Tracheal epithelial cell (primary cell): Measurements from ENCODE around the gene GJB2. TPM values are rescaled to one million over a fixed set of nuclear protein-coding genes. Genes with fewer than 3 reads are reported as not detected.

Experiments
- total RNA-seq: library from RNA; depleted of rRNA; stranded (reverse); fragments of >200 nt; gene quantifications from 2 replicates; pipeline ENCODE4 v1.2.1, GENCODE V29; 2014

GJB2 gene
- 131 and 380 TPM in 2 replicates for total RNA-seq

DNA sequence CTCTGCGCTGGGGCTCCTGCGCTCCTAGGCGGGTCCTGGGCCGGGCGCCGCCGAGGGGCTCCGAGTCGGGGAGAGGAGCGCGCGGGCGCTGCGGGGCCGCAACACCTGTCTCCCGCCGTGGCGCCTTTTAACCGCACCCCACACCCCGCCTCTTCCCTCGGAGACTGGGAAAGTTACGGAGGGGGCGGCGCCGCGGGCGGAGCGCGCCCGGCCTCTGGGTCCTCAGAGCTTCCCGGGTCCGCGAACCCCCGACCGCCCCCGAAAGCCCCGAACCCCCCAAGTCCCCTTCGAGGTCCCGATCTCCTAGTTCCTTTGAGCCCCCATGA is at the start of gene GJB2:
Gene GJB2 (minus strand): TSS at position 103 of the 326 bp plus-strand sequence. CDS start 3,357 bp downstream, outside the sequence.

DNA sequence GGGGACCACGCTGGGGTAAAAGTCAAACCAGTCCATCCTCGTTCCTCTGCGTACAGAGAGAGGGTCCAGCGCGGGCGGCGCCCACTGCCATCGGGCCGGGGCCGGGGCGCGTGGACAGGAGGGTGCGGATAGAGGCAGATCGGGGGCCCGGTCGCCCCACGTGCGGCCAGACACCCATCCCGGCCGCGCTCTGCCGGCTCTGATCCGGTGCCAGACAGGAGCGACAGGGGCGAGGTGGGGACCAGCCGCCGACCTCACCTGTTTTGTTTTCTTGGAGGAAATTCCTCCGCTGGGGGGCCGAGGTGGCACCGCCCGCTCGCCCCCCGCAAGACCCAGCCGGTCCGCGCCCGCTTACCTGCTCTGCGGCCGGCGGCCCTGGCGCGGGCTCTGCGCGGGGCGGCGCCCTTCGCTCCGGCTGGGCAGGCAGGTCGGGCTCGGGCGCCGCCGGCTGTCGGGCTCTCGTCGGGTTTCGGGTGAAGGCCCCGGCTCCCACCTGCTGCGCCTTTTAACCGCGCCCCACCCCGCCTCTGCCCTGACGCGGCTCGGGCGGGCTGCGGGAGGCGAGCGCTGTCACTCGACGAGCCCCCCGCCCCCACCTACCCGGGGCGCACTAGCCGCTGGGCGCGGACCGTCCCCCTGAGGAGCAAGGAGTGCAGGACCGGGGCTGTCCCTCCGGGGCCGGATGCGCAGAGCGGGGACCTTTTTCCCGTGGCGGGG is 39.3 kb upstream of the GJB2 start, which contains the start of gene GJB6:
Gene GJB6 (minus strand): TSS at position 481 of the 717 bp plus-strand sequence. CDS start 8,839 bp downstream, outside the sequence.

DNA sequence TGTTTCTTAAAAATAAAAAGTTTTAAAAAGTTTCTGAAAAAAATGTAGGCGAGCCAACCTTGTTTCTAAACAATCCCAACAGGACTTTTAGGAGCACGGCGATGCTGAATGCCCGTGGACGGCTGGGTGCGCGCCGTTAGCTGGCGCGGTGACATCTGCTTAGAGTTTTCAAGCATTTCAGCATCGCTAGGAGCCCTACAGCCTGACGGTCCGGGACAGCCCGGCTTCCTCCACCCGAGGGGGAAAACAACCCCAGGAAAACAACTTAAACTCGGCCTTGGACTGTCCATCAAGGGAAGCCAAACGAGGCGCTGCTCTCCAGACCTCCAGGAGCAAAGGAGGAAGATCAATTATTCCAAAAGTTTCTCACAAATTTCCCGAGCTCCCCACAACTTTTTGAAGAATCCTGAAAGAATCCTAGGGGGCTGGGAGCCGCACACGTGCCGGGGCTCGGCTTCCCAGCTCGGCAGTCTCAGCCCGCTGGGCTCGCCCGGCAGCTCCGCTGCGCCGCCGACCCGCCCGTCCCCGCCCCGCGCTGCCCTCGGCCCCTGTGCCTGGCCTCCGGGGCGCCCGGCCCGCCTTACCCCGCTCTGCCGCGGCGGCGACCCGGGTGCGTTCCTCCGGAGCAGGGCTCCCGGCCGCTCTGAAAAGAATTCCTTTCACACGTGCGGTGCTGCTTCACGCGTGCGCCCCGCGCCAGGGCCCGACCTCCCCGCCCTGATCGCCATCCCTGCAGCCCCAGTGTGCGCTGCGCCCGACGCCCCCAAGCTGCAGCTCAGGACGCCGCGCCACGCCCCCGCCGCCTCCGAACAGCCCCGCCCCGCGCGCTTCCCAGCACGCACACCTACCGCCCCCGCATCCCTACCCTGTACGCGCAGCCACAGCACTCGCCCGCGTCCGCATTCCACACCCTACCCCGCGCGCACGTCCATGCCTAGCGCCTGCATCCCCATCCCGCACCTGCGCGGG is 32.1 kb downstream of the GJB2 start, which contains the start of gene GJA3:
Gene GJA3 (minus strand): TSS at position 747 of the 969 bp plus-strand sequence. CDS start 17,764 bp downstream, outside the sequence.

Other genes with a start within 250 kb of the GJB2 start
- gene ZMYM2, start 234.2 kb downstream of the GJB2 start, total RNA-seq: 50.4 and 63.7 TPM in 2 replicates
- gene GJA3, start 31.9 kb downstream of the GJB2 start, total RNA-seq: 0.21 and 0.24 TPM in 2 replicates
- gene GJB6, start 39.4 kb upstream of the GJB2 start, total RNA-seq: 22.4 and 51.8 TPM in 2 replicates